GM18868 (cell line): ENCODE data around the gene RIC3.

Experiments
- ATAC-seq: cut with Tn5 transposase; IDR thresholded peaks from one replicate; pipeline ENCODE4 v1.9.1; 2021; ENCODE audit warnings: mild to moderate bottlenecking, moderate library complexity; ENCODE audit not compliant: unreplicated experiment

The RIC3 gene

GRCh38 chr11:8105666-8106065 is 63.2 kb downstream of the RIC3 start:
- ATAC-seq: no peak

DNA sequence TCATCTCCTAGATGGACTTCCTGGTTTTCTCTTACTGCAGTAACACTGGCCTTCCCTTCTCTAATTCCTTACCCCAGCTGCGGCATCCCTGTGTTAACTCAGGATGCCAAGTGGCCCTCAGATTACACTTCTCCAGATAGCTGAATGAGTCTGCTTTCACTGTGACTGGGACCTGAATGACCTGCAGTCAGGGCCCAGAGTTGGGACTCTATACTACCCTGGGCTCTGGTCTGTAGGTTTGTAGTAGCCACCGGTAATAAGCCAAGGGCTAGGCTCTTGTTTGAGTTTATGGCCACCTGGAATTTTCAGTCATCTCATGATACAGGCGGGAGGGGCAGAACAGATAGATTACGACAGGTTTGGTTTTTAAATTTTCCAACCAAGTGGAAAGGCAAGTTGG is 63.7 kb downstream of the RIC3 start:
- ATAC-seq: no peak

DNA sequence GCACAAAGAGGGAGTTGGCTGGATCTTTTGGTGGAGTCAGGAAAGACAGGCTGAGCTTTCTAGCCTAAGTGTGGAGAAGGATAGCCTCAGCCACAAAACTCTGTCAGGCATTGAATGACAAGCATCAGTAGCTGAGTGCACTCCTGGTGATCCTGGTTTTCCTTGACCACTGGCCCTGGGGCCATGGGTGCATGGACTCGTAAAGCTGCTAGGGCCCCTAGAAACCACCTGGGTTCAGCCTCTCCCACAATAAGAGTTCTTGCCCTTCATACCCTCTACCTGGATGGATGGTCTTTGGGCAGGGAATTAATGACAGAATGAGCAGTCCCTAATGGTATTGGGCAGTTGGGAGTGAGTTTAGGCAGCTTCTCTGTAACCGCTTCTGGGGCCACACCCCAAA is 64.9 kb downstream of the RIC3 start:
- ATAC-seq: no peak

DNA sequence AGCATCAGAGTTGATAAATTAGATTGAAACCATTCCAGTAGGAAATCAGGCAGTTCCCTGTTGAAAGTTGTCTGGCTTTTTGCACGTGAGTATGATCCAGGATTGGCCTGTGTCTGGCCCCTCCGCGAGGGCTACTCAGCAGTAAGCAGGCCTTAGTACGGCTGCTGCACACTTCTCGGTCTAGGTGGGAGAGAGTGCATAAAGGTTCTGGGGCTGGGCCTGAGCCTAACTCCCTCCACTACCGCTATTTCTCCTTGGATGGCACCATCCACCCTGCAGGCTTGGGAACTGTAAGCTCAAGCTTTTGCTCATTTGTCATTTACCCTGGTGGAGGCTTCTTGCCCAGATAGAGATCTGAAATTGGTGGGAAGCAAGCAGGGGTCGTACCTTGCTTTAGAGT is 65.9 kb downstream of the RIC3 start:
- ATAC-seq: no peak

GRCh38 chr11:8102296-8102915 is 66.4 kb downstream of the RIC3 start:
- ATAC-seq: no peak

- no peak for ATAC-seq
Observed at GRCh38 chr11:8101421-8101820, 67.4 kb downstream of the RIC3 start.

DNA sequence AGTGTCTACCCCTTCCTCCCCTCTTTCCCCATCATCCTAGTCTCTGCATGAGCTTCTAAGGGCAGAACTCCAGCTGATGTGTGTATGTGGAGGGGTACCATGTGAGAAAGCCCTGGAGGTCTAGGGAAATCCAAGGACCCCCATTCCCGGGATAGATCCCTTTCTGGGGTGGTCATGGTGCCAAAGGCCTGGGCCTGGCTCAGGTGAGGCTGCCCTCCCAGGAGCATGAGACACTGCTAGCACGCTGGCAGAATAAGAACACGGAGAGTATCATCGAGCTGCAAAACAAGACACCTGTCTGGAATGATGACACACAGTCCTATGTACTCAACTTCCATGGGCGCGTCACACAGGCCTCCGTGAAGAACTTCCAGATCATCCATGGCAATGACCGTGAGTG is 68.2 kb downstream of the RIC3 start:
- no peak for ATAC-seq

DNA sequence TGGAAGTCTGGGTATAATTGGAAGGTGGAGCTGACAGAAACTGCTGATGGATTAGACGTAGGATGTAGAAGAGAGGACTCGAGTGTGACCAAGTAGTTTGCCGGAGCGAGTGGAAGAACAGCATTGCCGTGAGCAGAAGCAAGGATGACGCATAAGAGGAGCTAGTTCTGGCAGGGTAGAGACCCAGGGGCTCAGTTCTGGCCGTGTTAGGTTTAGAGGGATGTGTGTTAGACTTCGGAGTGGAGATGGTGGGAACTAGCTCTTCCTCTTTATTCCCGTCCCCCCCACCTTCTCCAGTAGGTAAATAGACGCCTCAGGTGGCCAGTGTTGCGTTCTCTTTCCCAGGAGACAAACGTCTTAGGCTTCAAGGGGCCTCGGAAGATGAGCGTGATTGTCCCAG is 68.7 kb downstream of the RIC3 start:
- no peak for ATAC-seq

DNA sequence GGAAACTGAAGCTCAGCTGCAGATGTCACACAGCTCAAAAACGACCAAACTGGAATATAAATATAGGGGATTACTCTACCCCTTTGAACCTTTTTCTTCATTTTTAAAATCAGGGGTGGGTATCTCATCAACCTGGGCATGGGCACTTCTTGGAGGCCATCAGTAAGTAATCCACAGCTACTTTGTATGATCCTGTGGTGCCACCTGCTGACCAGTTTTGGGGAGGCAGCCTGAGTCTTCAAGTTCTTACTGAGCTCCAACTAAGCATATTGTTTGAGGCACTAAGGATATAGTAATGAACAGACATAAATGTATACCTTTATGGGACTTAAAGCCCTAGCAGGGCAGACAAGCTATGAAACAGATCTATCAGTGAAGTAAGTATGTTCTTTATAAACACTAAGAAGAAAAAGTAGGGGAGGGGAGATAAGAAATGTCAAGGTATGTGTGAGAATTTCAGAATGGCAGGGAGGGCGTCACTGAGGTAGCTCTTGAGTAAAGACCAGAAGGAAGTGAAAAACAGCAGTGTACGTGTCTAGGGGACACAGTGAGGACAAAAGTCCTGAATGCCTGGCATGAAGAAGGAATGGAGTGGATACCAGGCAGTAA is 69.4 kb downstream of the RIC3 start:
- peak; percentile 83 for ATAC-seq

DNA sequence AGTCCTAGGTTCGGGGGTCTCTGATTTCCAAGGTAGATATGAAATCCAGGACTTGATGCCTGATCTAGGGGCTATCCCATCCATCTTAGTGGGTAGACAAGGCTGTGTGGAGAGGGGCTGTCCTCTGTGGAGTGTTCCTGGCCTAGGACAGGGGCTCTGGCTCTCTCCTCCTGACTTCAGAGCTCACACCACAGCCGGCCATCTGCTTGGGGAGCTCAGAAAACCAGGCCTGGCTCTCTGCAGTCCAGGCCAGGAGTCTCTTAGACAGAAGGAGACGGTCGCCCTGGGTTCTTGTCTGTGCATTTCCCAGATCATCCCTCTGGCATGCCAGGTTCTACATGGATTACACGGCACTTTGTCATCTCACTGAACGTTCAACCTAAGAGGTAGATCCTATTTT is 69.9 kb downstream of the RIC3 start:
- no peak for ATAC-seq

DNA sequence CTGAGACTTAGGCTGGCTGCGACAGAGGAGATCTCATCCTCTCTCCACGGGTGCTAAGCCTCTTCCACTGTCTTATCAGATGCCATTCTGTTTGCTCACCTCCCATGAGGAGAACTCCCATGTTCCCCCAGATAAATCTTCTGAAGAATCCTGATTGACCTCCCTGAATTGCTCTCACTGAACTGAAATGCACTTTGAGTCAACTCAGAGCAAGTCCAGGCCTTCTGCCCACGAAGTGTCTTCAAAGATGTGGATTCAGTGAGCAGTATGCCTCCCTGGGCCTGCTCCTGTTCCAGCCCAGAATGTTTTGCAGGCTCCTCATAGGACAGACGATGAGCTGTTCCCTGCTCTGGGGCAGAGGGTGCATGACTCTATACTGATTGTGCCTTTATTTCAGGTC is 70.5 kb downstream of the RIC3 start:
- ATAC-seq: no peak

- no peak for ATAC-seq
Observed at GRCh38 chr11:8097926-8098325, 70.9 kb downstream of the RIC3 start.

DNA sequence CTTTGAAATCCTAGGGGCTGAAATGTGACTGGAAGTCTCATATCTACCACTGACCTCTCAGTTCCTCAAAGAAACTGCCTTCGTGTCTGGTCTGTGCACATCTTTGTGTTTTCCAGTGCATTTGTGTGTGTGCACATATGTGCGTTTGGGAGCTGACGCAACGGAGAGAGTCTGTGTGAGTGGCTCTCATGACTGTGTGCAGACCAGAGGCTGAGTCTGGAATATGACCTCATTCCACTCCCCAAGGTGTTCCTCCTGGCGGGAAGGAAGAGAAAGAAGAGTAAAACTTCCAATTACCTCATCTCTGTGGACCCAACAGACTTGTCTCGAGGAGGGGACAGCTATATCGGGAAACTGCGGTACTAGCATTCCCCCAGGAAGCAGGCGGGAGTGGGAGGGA is 71.4 kb downstream of the RIC3 start:
- ATAC-seq: no peak

GRCh38 chr11:8097062-8097461 is 71.8 kb downstream of the RIC3 start:
- no peak for ATAC-seq

DNA sequence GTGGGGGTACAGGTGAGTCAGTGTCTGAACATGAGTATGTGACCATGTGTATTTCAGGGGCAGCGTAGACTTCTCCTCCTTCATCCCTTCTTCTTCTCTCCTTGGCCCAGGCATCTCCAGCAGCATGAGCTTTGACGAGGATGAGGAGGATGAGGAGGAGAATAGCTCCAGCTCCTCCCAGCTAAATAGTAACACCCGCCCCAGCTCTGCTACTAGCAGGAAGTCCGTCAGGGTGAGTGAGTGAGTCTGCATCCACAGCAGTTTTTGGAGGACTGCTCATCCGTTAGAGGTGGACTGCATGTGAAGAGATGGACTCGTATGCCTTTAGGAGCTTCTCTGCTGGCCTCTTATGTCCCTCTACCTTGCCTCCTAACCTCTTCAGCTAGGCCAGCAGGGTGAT is 72.2 kb downstream of the RIC3 start:
- no peak for ATAC-seq

DNA sequence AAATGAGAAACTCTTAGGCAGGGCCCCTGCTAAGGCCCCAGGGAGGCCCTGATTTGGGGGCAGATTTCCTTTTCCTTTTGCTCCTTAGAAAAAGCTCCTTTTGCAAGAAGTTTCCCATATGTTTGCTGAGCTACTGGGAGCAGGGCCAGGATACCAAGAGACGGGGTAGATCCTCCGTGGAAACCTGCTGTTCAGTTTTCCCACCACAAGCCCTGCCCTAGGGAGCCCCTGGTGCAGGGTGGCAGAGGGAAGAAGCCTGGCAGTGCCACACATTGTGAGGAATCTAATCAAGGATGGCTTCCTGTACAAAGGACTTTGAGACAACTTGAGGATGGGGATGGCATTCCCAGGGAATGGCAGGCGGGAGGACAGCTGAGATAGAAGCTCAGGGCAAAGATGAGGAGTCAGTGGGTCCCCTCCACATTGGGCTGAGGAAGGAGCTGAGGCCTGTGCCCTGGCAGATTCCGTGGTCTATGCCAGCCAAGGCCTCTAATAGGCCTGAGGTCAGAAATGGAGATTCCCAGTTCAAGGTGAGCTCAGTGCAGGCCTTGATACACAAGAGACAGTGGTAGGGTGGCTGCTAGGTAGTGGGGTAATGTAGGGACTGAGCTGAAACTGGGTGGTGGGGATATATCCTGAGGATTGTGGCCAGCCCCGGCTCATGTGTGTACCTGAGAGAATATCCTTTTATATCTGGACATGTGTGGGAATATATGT is 72.9 kb downstream of the RIC3 start:
- ATAC-seq: no peak

- no peak for ATAC-seq
Observed at GRCh38 chr11:8095371-8095770, 73.5 kb downstream of the RIC3 start.

DNA sequence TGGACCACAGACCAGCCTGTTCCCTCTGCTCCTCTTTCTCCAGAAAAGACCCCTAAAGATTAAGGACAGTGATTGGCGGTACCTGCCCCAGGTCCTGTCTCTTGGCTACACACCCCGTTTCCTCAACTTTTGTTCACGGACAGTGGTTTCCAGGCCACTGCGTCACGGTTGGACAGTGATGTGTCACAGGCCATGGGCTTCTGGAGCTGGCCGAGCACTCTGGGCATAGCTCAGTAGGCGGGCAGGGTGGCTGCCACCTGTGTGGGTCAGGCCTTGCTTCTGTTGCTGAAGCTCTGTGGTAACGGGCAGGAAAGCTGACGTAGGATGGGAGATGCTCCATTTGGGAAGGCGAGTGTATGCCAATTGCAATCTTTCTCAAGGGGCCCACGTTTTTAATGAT is 74.2 kb downstream of the RIC3 start:
- ATAC-seq: no peak

GRCh38 chr11:8093931-8094575 is 74.8 kb downstream of the RIC3 start:
- no peak for ATAC-seq

GRCh38 chr11:8092587-8093424 is 76.0 kb downstream of the RIC3 start:
- peak; percentile 82 for ATAC-seq

- no peak for ATAC-seq
Observed at GRCh38 chr11:8091721-8092120, 77.1 kb downstream of the RIC3 start.
